PC-3 (cell line): ENCODE data around the gene KMT2E. TPM values are rescaled to one million over a fixed set of nuclear protein-coding genes. Genes with fewer than 3 reads are reported as not detected.

Source experiments
- ATAC-seq: fragments of 200-7000 bp; cut with Tn5 transposase; 2 replicates; pipeline ENCODE4 v1.9.1; 2020; ENCODE audit warnings: mild to moderate bottlenecking, moderate library complexity
- BruUV-seq: library from RNA; stranded (reverse); fragments of 400-500 nt; replicated peaks from 2 replicates; lab custom pipeline; 2021; lab: Mats Ljungman, UMichigan
- CTCF ChIA-PET: fragments of 300-600 bp; sonication (Branson Sonifier 250); formaldehyde crosslinking; loops from one replicate; lab custom pipeline; 2022; ENCODE audit warnings: antibody characterized with exemption; lab: Charles Lee
- POLR2A ChIA-PET: fragments of 300-600 bp; sonication (Branson Sonifier 250); formaldehyde crosslinking; loops from one replicate; lab custom pipeline; 2022; ENCODE audit warnings: antibody characterized with exemption; ENCODE audit not compliant: unreplicated experiment; lab: Charles Lee
- DNase-seq: peaks from one replicate; pipeline ENCODE4 v3.0.0-alpha.2; 2015
- H2AFZ ChIP-seq: fragments of 300-600 bp; sonication (generic); 2 replicates; pipeline ENCODE4 v1.6.0; 2016; ENCODE audit warnings: antibody characterized with exemption, low read length
- H3F3A ChIP-seq: fragments of 300-600 bp; sonication (generic); one replicate; pipeline ENCODE4 v1.6.0; 2017; ENCODE audit warnings: antibody characterized with exemption, low read length, control low read depth, mild to moderate bottlenecking; ENCODE audit not compliant: unreplicated experiment
- H3K27ac ChIP-seq: fragments of 300-600 bp; sonication (generic); 2 replicates; pipeline ENCODE4 v1.5.1; 2016; ENCODE audit warnings: mild to moderate bottlenecking, low read length
- H3K27me3 ChIP-seq: fragments of 300-600 bp; sonication (generic); 2 replicates; pipeline ENCODE4 v1.6.1; 2016; ENCODE audit warnings: low read length, mixed read lengths
- H3K36me3 ChIP-seq: fragments of 300-600 bp; sonication (generic); 2 replicates; pipeline ENCODE4 v1.6.1; 2016; ENCODE audit warnings: low read depth, mixed run types, low read length, mixed read lengths
- H3K4me1 ChIP-seq: fragments of 300-600 bp; sonication (generic); 2 replicates; pipeline ENCODE4 v1.5.1; 2016; ENCODE audit warnings: low read length; ENCODE audit not compliant: insufficient read depth
- H3K4me2 ChIP-seq: fragments of 300-600 bp; sonication (generic); 2 replicates; pipeline ENCODE4 v1.6.0; 2016; ENCODE audit warnings: low read length
- H3K4me3 ChIP-seq: fragments of 300-600 bp; sonication (generic); 2 replicates; pipeline ENCODE4 v1.5.1; 2016; ENCODE audit warnings: mild to moderate bottlenecking, low read length, mixed read lengths
- H3K79me2 ChIP-seq: fragments of 300-600 bp; sonication (generic); 2 replicates; pipeline ENCODE4 v1.6.1; 2017; ENCODE audit warnings: low read length, mixed read lengths
- H3K9ac ChIP-seq: fragments of 300-600 bp; sonication (generic); 2 replicates; pipeline ENCODE4 v1.6.0; 2016; ENCODE audit warnings: mild to moderate bottlenecking, low read length
- H3K9me2 ChIP-seq: fragments of 300-600 bp; sonication (generic); replicated peaks from 2 replicates; pipeline ENCODE4 v1.6.1; 2016; ENCODE audit warnings: mixed run types, low read length, mixed read lengths
- H3K9me3 ChIP-seq: fragments of 300-600 bp; sonication (generic); 2 replicates; pipeline ENCODE4 v1.6.1; 2016; ENCODE audit warnings: low read length, mixed read lengths
- H4K20me1 ChIP-seq: fragments of 300-600 bp; sonication (generic); 2 replicates; pipeline ENCODE4 v1.6.1; 2016; ENCODE audit warnings: low read length, mixed read lengths
- CTCF ChIP-seq: fragments of 300-600 bp; sonication (generic); conservative IDR thresholded peaks from 2 replicates; pipeline ENCODE4 v1.5.1; 2017; ENCODE audit warnings: antibody characterized with exemption, low read depth, mild to moderate bottlenecking, low read length
- EZH2 ChIP-seq: fragments of 300-600 bp; sonication (generic); IDR thresholded peaks from one replicate; pipeline ENCODE4 v1.6.1; 2017; ENCODE audit warnings: antibody characterized with exemption, mild to moderate bottlenecking, low read length; ENCODE audit not compliant: unreplicated experiment
- EZH2phosphoT487 ChIP-seq: fragments of 300-600 bp; sonication (generic); IDR thresholded peaks from 2 replicates; pipeline ENCODE4 v1.6.1; 2018; ENCODE audit warnings: mild to moderate bottlenecking, antibody characterized with exemption, low read length, borderline replicate concordance
- intact Hi-C: fragments of 100-400 bp; cut with micrococcal nuclease; formaldehyde crosslinking; loops from 2 replicates; pipeline ENCODE4 v1.9.0; 2023
- total RNA-seq: library from RNA; depleted of rRNA; stranded (reverse); fragments of >200 nt; gene quantifications from 2 replicates; pipeline ENCODE4 v1.2.3, GENCODE V29; 2014

KMT2E gene
- total RNA-seq, 1 experiment from 2014 or later, result 21.8 TPM

- CTCF ChIA-PET, result no interaction called here
- H3K9ac ChIP-seq, result no peak overlapping the region
- H3K9me3 ChIP-seq, result no peaks in the 10 kb centered on the region
- H2AFZ ChIP-seq, result no peak overlapping the region
- peaks cover 3% of the 10 kb centered on the region for H3F3A ChIP-seq
- intact Hi-C loops, result no loop called here
- no peaks in the 10 kb centered on the region for H3K9me2 ChIP-seq
- no peak overlapping the region for H3K4me2 ChIP-seq
- TF ChIP-seq EZH2 (no peak), EZH2phosphoT487 (no peak), CTCF (no peak)
- no peak for ATAC-seq
- no peaks in the 10 kb centered on the region for H3K36me3 ChIP-seq
- H3K4me1 ChIP-seq, result peaks cover 38% of the 10 kb centered on the region
- H3K4me3 ChIP-seq, result no peak overlapping the region
- no TSS peak for BruUV-seq
- POLR2A ChIA-PET, result no interaction called here
- H3K27me3 ChIP-seq, result no peaks in the 10 kb centered on the region
- H3K27ac ChIP-seq, result no peak overlapping the region
- no peak for DNase-seq
- H4K20me1 ChIP-seq, result peaks cover 47% of the 10 kb centered on the region
- peaks cover 99% of the 10 kb centered on the region for H3K79me2 ChIP-seq
Measured at GRCh38 chr7:105021352-105021751, 7.3 kb downstream of the KMT2E start.

GRCh38 chr7:105021967-105022366 is 8.0 kb downstream of the KMT2E start:
- Histone ChIP-seq H3K27me3 (no peaks in the 10 kb centered on the region), H3K9me3 (no peaks in the 10 kb centered on the region), H3K4me1 (peaks cover 39% of the 10 kb centered on the region), H3F3A (peaks cover 3% of the 10 kb centered on the region), H4K20me1 (peaks cover 45% of the 10 kb centered on the region), H3K9me2 (no peaks in the 10 kb centered on the region), H3K79me2 (peaks cover 99% of the 10 kb centered on the region), H3K36me3 (no peaks in the 10 kb centered on the region), H3K9ac (no peak overlapping the region), H3K27ac (no peak overlapping the region), H3K4me3 (no peak overlapping the region), H2AFZ (no peak overlapping the region), H3K4me2 (no peak overlapping the region)
- TF ChIP-seq EZH2phosphoT487 (no peak), CTCF (no peak), EZH2 (no peak)
- no peak for ATAC-seq
- no TSS peak for BruUV-seq
- CTCF ChIA-PET, result no interaction called here
- intact Hi-C loops, result no loop called here
- no peak for DNase-seq
- POLR2A ChIA-PET, result no interaction called here

GRCh38 chr7:105022458-105022857 is 8.5 kb downstream of the KMT2E start:
- Histone ChIP-seq H3K9ac (no peak overlapping the region), H3K79me2 (peaks cover 99% of the 10 kb centered on the region), H3K4me1 (peaks cover 40% of the 10 kb centered on the region), H3K36me3 (no peaks in the 10 kb centered on the region), H2AFZ (no peak overlapping the region), H4K20me1 (peaks cover 45% of the 10 kb centered on the region), H3K27ac (no peak overlapping the region), H3K4me2 (no peak overlapping the region), H3F3A (peaks cover 3% of the 10 kb centered on the region), H3K9me3 (no peaks in the 10 kb centered on the region), H3K27me3 (no peaks in the 10 kb centered on the region), H3K9me2 (no peaks in the 10 kb centered on the region), H3K4me3 (no peak overlapping the region)
- POLR2A ChIA-PET, result no interaction called here
- TF ChIP-seq CTCF (no peak), EZH2phosphoT487 (no peak), EZH2 (no peak)
- intact Hi-C loops, result no loop called here
- no TSS peak for BruUV-seq
- DNase-seq, result no peak
- CTCF ChIA-PET, result no interaction called here
- ATAC-seq, result no peak
